HEK293 (cell line): ENCODE measurements around the gene PLEKHG1.
A peak's percentile ranks its signal among the peaks of the same experiment; 100 is the strongest.

Source experiments
- CTCF ChIA-PET: fragments of 350-600 bp; formaldehyde crosslinking; extraction: SDS; loops from one replicate; lab custom pipeline; 2021; ENCODE audit warnings: antibody characterized with exemption; lab: Yijun Ruan, JAX
- POLR2A ChIA-PET: fragments of 300-600 bp; formaldehyde crosslinking; extraction: SDS; loops from one replicate; lab custom pipeline; 2020; ENCODE audit warnings: antibody characterized with exemption, inconsistent platforms; lab: Yijun Ruan, JAX
- H3K27ac ChIP-seq: fragments of 200-500 bp; sonication (Bioruptor generic); 2 replicates; pipeline ENCODE4 v1.5.1; 2014; ENCODE audit warnings: low read depth, low read length, control low read depth, inconsistent platforms; ENCODE audit errors: extremely low read depth
- H3K36me3 ChIP-seq, 2 experiments: fragments of 200-500 bp in 1 of 2; sonication (Bioruptor generic) in 1 of 2; 1 replicate in 1 of 2; 2 replicates in 1 of 2; pipeline ENCODE4 v1.5.1; 2014 to 2017; ENCODE audit warnings: inconsistent platforms in 2 of 2, low read length in 2 of 2; ENCODE audit not compliant: control insufficient read depth in 2 of 2, insufficient read depth in 1 of 2
- H3K4me1 ChIP-seq: fragments of 200-500 bp; sonication (Bioruptor generic); 2 replicates; pipeline ENCODE4 v1.5.1; 2014; ENCODE audit warnings: mild to moderate bottlenecking, low read length, inconsistent platforms; ENCODE audit not compliant: control insufficient read depth, insufficient read depth
- H3K4me3 ChIP-seq: 2 replicates; pipeline ENCODE4 v1.5.1; 2011; ENCODE audit warnings: low read depth, mild to moderate bottlenecking, control low read depth, low read length, moderate library complexity
- H3K9me3 ChIP-seq: fragments of 200-500 bp; sonication (Bioruptor generic); 2 replicates; pipeline ENCODE4 v1.5.1; 2014; ENCODE audit warnings: low read depth, low read length, inconsistent platforms; ENCODE audit not compliant: control insufficient read depth, insufficient read depth
- AEBP2 ChIP-seq: fragments of 450-650 bp; formaldehyde crosslinking; IDR thresholded peaks from 2 replicates; pipeline ENCODE4 v1.5.1; 2016; ENCODE audit warnings: missing biosample characterization, missing genetic modification characterization, borderline replicate concordance
- FEZF1 ChIP-seq: fragments of 450-650 bp; formaldehyde crosslinking; IDR thresholded peaks from 2 replicates; pipeline ENCODE4 v1.5.1; 2016; ENCODE audit warnings: missing biosample characterization, missing genetic modification characterization
- OSR2 ChIP-seq: fragments of 450-650 bp; formaldehyde crosslinking; IDR thresholded peaks from 2 replicates; pipeline ENCODE4 v1.5.1; 2016; ENCODE audit warnings: missing biosample characterization, missing genetic modification characterization
- TRIM28 ChIP-seq: IDR thresholded peaks from 2 replicates; pipeline ENCODE4 v1.6.1; 2011; ENCODE audit warnings: low read length, control low read depth, borderline replicate concordance
- ZBTB17 ChIP-seq: fragments of 450-650 bp; formaldehyde crosslinking; IDR thresholded peaks from 2 replicates; pipeline ENCODE4 v1.5.1; 2016; ENCODE audit warnings: missing biosample characterization, missing genetic modification characterization
- ZBTB48 ChIP-seq: fragments of 450-650 bp; formaldehyde crosslinking; IDR thresholded peaks from 2 replicates; pipeline ENCODE4 v1.5.1; 2016; ENCODE audit warnings: missing biosample characterization, missing genetic modification characterization
- ZBTB6 ChIP-seq: fragments of 450-650 bp; formaldehyde crosslinking; IDR thresholded peaks from 2 replicates; pipeline ENCODE4 v1.5.1; 2017; ENCODE audit warnings: missing biosample characterization, missing genetic modification characterization
- ZBTB8A ChIP-seq: fragments of 450-650 bp; formaldehyde crosslinking; IDR thresholded peaks from 2 replicates; pipeline ENCODE4 v1.5.1; 2016; ENCODE audit warnings: missing biosample characterization, missing genetic modification characterization
- ZEB2 ChIP-seq: fragments of 450-650 bp; formaldehyde crosslinking; IDR thresholded peaks from 2 replicates; pipeline ENCODE4 v1.5.1; 2016; ENCODE audit warnings: missing biosample characterization, missing genetic modification characterization
- ZNF248 ChIP-seq: fragments of 450-650 bp; formaldehyde crosslinking; IDR thresholded peaks from 2 replicates; pipeline ENCODE4 v1.5.1; 2017; ENCODE audit warnings: missing biosample characterization, missing genetic modification characterization
- ZNF513 ChIP-seq: fragments of 450-650 bp; IDR thresholded peaks from 2 replicates; pipeline ENCODE4 v1.5.1; 2018; ENCODE audit warnings: missing biosample characterization, missing genetic modification characterization
- ZNF549 ChIP-seq: fragments of 450-650 bp; IDR thresholded peaks from 2 replicates; pipeline ENCODE4 v1.5.1; 2018; ENCODE audit warnings: missing biosample characterization, missing genetic modification characterization, mild to moderate bottlenecking, inconsistent platforms, moderate library complexity
- ZNF624 ChIP-seq: fragments of 450-650 bp; formaldehyde crosslinking; IDR thresholded peaks from 2 replicates; pipeline ENCODE4 v1.5.1; 2017; ENCODE audit warnings: missing biosample characterization, missing genetic modification characterization
- ZNF701 ChIP-seq: fragments of 450-650 bp; formaldehyde crosslinking; IDR thresholded peaks from 2 replicates; pipeline ENCODE4 v1.5.1; 2016; ENCODE audit warnings: missing biosample characterization, missing genetic modification characterization
- ZNF837 ChIP-seq: fragments of 450-650 bp; formaldehyde crosslinking; IDR thresholded peaks from 2 replicates; pipeline ENCODE4 v1.5.1; 2016; ENCODE audit warnings: missing biosample characterization, missing genetic modification characterization

PLEKHG1 gene

GRCh38 chr6:150586850-150587359, 12.8 kb upstream of the PLEKHG1 start:
- ChIA-PET POLR2A (no interaction called here), CTCF (interaction anchor here (0.6 to 0.7 kb wide), 2 partner anchors 20 to 164 kb away, joined by 3 to 6 read pairs; no protein-coding TSS in a partner anchor)
- peaks cover 9% of the 10 kb centered on the region for H3K4me1 ChIP-seq

GRCh38 chr6:150587637-150588036, 12.0 kb upstream of the PLEKHG1 start:
- Histone ChIP-seq H3K27ac (no peak overlapping the region), H3K4me3 (no peak overlapping the region), H3K36me3 (no peaks in the 10 kb centered on the region), H3K4me1 (peaks cover 14% of the 10 kb centered on the region), H3K9me3 (no peaks in the 10 kb centered on the region)
- TF ChIP-seq ZNF513 (tag by site-specific recombination) (peak; percentile 51), ZBTB6 (tag by site-specific recombination) (no peak), TRIM28 (no peak), ZNF624 (tag by site-specific recombination) (no peak), FEZF1 (no peak)
- ChIA-PET POLR2A (no interaction called here), CTCF (interaction anchor here (0.6 to 0.7 kb wide), 2 partner anchors 19 to 165 kb away, joined by 3 to 6 read pairs; no protein-coding TSS in a partner anchor)

More at GRCh38 chr6:150586850-150587359, 12.8 kb upstream of the PLEKHG1 start:
- no peak overlapping the region for H3K27ac ChIP-seq
- H3K9me3 ChIP-seq = no peaks in the 10 kb centered on the region
- no peak overlapping the region for H3K4me3 ChIP-seq
- H3K36me3 ChIP-seq = no peaks in the 10 kb centered on the region
- no peak for TF ChIP-seq ZEB2
- TF ChIP-seq, all 188 proteins: peak for 0

GRCh38 chr6:150588888-150589499, 10.7 kb upstream of the PLEKHG1 start:
- POLR2A ChIA-PET = no interaction called here
- Histone ChIP-seq H3K4me3 (no peak overlapping the region), H3K4me1 (peaks cover 9% of the 10 kb centered on the region), H3K36me3 (no peaks in the 10 kb centered on the region), H3K9me3 (no peaks in the 10 kb centered on the region), H3K27ac (no peak overlapping the region)
- TF ChIP-seq ZBTB48 (peak; percentile 17; the same call in 1 of the 2 replicates), ZNF549 (tag by site-specific recombination) (no peak), ZNF837 (tag by site-specific recombination) (no peak), AEBP2 (tag by site-specific recombination) (no peak), TRIM28 (no peak), ZBTB17 (tag by site-specific recombination) (0 out of 2 replicates have a peak, but pooled peaks have one; percentile 21), FEZF1 (peak; percentile 56), ZNF248 (tag by site-specific recombination) (no peak), ZBTB8A (tag by site-specific recombination) (peak; percentile 77), ZNF701 (tag by site-specific recombination) (no peak), OSR2 (tag by site-specific recombination) (no peak)
- CTCF ChIA-PET = interaction anchor here (0.6 to 1.1 kb wide), 3 partner anchors 96 to 228 kb away, joined by 3 read pairs; no protein-coding TSS in a partner anchor
